LNCaP clone FGC (cell line): ENCODE data around the gene VEGFB.

Experiments
- DNase-seq: peaks from one replicate; pipeline ENCODE4 v3.0.0-alpha.2; 2011; ENCODE audit warnings: low read depth
- H3K4me3 ChIP-seq: 2 replicates; pipeline ENCODE4 v1.5.1; 2011; ENCODE audit warnings: mild to moderate bottlenecking, low read depth, low read length, control low read depth
- CTCF ChIP-seq: IDR thresholded peaks from 2 replicates; pipeline ENCODE4 v1.5.1; 2012; ENCODE audit warnings: mild to moderate bottlenecking; ENCODE audit not compliant: control insufficient read depth, insufficient read depth; ENCODE audit errors: extremely low read depth

VEGFB gene

DNA sequence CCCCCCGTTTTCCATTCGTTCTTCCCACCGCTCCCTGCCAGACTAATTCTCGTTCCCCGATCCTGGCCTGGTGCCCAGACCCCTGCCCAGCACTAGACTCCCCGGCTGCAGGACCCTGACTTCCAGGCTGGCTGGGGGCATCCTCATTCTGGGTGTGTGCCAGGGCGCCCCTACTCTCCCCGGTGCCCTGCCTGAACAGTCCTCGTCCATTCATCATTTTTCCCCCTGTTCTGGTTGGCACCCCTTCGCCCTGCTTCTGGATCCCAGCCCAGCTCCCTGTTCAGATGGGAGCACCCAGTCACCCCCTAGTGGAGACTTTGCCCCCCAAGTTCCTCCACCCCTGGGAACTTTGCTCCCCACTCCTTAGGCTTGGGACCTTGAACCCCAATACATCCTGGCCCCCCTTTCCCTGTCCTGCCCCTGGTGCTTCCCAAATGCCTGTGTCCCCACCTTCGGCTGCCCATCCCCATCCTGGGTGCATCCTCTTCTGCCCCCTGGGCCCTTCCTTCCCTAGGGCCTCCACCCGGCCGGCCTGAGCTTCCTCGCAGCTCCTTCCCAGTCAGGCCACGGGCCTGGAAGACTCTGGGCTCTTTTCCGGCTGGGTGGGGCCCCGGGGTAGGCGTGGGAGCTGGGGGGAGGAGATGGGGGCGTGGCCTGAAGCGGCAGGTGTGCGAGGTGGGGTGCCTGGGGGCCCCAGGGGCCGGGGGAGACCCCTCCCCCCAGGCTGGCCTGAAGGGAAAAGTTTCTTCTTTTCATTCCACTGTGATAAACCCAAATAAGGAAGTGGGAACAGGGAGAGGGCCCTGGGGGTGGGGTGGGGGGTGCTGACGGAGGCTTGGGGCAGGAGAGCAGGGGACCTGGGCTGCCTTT is 17.9 kb downstream of the VEGFB start:
- DNase-seq: no peak
- peak overlapping the region; percentile 85 for H3K4me3 ChIP-seq
- TF ChIP-seq CTCF: no peak

DNA sequence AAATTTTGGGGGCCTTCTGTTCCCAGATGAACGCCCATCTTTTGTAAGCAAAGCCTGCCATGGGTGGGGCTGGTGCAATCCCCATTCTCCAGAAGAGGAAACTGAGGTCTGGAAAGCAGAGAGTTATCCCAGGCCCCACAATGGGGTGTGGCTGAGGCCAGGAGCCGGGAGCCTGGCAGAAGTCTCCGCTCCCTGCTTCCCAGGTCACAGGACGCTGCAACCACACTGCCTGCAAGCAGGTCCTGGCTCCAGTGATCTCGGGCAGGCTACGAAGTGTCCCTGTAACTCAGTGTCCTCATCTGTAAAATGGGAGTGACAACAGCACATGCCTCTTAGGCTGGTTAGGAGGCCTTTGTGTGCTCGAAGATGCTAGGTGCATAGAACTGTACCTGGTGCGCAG is 18.7 kb downstream of the VEGFB start:
- H3K4me3 ChIP-seq: no peak overlapping the region
- no peak for TF ChIP-seq CTCF
- DNase-seq: no peak

DNA sequence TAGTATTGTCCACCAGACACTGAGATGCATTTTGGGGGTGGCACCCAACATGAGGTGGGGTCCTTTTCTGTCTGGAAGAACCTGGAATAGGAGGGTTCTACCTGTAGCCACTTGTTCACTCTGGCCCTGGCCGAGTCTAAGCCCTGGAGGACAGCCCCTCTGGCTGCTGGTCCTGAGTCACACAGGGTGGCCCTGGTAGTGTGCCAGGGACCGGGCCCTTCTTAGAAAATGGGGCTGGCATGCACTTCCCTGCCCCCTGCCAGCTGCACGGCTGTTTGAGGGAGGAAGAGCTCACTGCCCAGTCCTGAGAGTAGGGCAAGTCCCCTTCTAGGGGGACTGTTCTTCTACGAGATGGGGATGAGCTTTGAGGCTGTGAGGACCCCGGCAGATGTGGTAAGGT is 19.1 kb downstream of the VEGFB start:
- H3K4me3 ChIP-seq: no peak overlapping the region

DNA sequence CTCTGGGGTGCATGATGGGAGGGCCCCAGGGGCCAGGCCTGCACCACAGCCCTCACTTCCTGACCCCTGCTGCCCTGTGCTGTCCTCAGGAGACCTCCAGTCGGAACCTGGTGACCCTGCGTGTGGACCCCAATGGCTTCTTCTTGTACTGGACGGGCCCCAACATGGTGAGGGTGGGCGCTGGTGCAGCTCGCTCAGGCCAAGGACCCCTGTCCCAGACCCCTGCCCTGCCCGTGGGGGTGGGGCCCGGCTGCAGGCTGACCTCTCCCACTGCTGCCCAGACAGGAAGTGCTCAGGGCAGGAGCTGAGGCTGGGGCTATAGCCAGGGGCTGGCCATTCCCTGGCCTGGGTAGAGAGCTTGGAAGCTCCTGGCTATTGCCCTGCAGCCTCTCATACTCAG is 19.9 kb downstream of the VEGFB start:
- H3K4me3 ChIP-seq: no peak overlapping the region
- no peak for DNase-seq
- no peak for TF ChIP-seq CTCF

More for the DNA sequence above, 19.1 kb downstream of the VEGFB start:
- TF ChIP-seq CTCF: no peak
- DNase-seq: no peak

GRCh38 chr11:64255135-64256128 is 21.0 kb downstream of the VEGFB start:
- DNase-seq: no peak

DNA sequence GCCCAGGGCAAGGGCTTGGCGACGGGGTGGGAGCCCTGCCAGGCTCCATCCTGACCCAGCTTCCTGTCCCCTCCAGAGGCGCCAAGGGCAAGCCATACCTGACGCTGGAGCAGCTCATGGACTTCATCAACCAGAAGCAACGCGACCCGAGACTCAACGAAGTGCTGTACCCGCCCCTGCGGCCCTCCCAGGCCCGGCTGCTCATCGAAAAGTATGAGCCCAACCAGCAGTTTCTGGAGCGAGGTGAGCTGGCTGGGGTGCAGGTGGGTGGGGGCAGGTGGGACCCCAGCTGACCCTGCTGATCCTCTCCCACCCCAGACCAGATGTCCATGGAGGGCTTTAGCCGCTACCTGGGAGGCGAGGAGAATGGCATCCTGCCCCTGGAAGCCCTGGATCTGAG is 21.9 kb downstream of the VEGFB start:
- no peak for TF ChIP-seq CTCF
- H3K4me3 ChIP-seq: no peak overlapping the region
- no peak for DNase-seq

More at GRCh38 chr11:64255135-64256128, 21.0 kb downstream of the VEGFB start:
- TF ChIP-seq CTCF: no peak
- H3K4me3 ChIP-seq: no peak overlapping the region
